GM12872 (cell line): Measurements from ENCODE around the gene PHF1.

ENCODE experiments used
- CTCF ChIP-seq: IDR thresholded peaks from 3 replicates; pipeline ENCODE4 v1.5.1; 2011; ENCODE audit warnings: low read depth, mild to moderate bottlenecking, low read length, moderate library complexity; ENCODE audit not compliant: insufficient read depth

PHF1 gene

GRCh38 chr6:33431880-33432541 is 21.2 kb downstream of the PHF1 start:
- TF ChIP-seq CTCF, result no peak

- no peak for TF ChIP-seq CTCF
Measured at GRCh38 chr6:33432546-33432945, 21.7 kb downstream of the PHF1 start.

- TF ChIP-seq CTCF, result no peak
Measured at GRCh38 chr6:33433001-33433543, 22.3 kb downstream of the PHF1 start.

GRCh38 chr6:33433544-33434191 is 22.9 kb downstream of the PHF1 start:
- TF ChIP-seq CTCF, result no peak

- no peak for TF ChIP-seq CTCF
Measured at GRCh38 chr6:33434961-33435360, 24.1 kb downstream of the PHF1 start.

- no peak for TF ChIP-seq CTCF
Measured at GRCh38 chr6:33437666-33438065, 26.9 kb downstream of the PHF1 start.

- TF ChIP-seq CTCF, result no peak
Measured at GRCh38 chr6:33438978-33439594, 28.3 kb downstream of the PHF1 start.
